ENCODE data around the gene PKIG. TPM values are rescaled to one million over a fixed set of nuclear protein-coding genes. Genes with fewer than 3 reads are reported as not detected.
"Not testable (repeated sequence)": the region's sequence is repeated elsewhere in the genome, so short reads cannot be mapped to it uniquely, and the experiment has no call there.

The PKIG gene
- total RNA-seq, 2 experiments from 2014 or later: 3.3 to 5.1 TPM

- ChIA-PET POLR2A (no interaction called here), CTCF (interaction anchor here (1.0 to 1.6 kb wide), 3 partner anchors 10 to 33 kb away, joined by 3 to 5 read pairs (median 4); no protein-coding TSS in a partner anchor)
- Mint-ChIP-seq H3K27ac (peak within 1 kb of the TSS; percentile 93), H3K4me1 (peaks cover 52% of the 10 kb centered on the region), H3K27me3 (no peaks in the 10 kb centered on the region), H3K4me3 (peak within 1 kb of the TSS; percentile 90), H3K9me3 (peaks cover 2% of the 10 kb centered on the region), H3K36me3 (ENCODE audit: low read depth) (peaks cover 42% of the 10 kb centered on the region)
- DNase-seq: peak; percentile 46
These were observed 69.5 kb downstream of the PKIG start, which contains the start of gene ADA for GRCh38 chr20:44651684-44652423. Gene ADA (minus strand): TSS chr20:44651699. CDS start chr20:44651607, 92 bp downstream.

- peaks cover 2% of the 10 kb centered on the region for H3K9me3 Mint-ChIP-seq
- POLR2A ChIA-PET: no interaction called here
- peaks cover 41% of the 10 kb centered on the region for H3K36me3 Mint-ChIP-seq (ENCODE audit: low read depth)
- DNase-seq: no peak
- H3K27me3 Mint-ChIP-seq: no peaks in the 10 kb centered on the region
- peak overlapping the region; percentile 62 for H3K4me3 Mint-ChIP-seq
- H3K27ac Mint-ChIP-seq: peak overlapping the region; percentile 83
- CTCF ChIA-PET: interaction anchor here (0.8 to 1.2 kb wide), 2 partner anchors 15 to 30 kb away, joined by 4 read pairs; no protein-coding TSS in a partner anchor
- peaks cover 36% of the 10 kb centered on the region for H3K4me1 Mint-ChIP-seq
These were observed 71.2 kb downstream of the PKIG start for GRCh38 chr20:44653546-44653945.

- Mint-ChIP-seq H3K36me3 (ENCODE audit: low read depth) (peaks cover 41% of the 10 kb centered on the region), H3K4me1 (peaks cover 30% of the 10 kb centered on the region), H3K27ac (peak overlapping the region; percentile 34)
- POLR2A ChIA-PET, DNase-seq, H3K4me3 Mint-ChIP-seq, H3K27me3 Mint-ChIP-seq, H3K9me3 Mint-ChIP-seq: not testable (repeated sequence)
- CTCF ChIA-PET: interaction anchor here (0.6 kb wide), 1 partner anchor 69 kb away, joined by 3 read pairs; no protein-coding TSS in a partner anchor
These were observed 71.8 kb downstream of the PKIG start for GRCh38 chr20:44654210-44654609.

GRCh38 chr20:44656448-44656847, 74.1 kb downstream of the PKIG start:
- peak overlapping the region; percentile 4 for H3K27ac Mint-ChIP-seq
- H3K4me1 Mint-ChIP-seq: peaks cover 18% of the 10 kb centered on the region
- peaks cover 44% of the 10 kb centered on the region for H3K36me3 Mint-ChIP-seq (ENCODE audit: low read depth)
- H3K4me3 Mint-ChIP-seq: no peak overlapping the region
- DNase-seq: no peak
- CTCF ChIA-PET: interaction anchor here (1.0 to 1.3 kb wide), 4 partner anchors 11 to 91 kb away, joined by 3 read pairs; no protein-coding TSS in a partner anchor
- H3K27me3 Mint-ChIP-seq: no peaks in the 10 kb centered on the region
- POLR2A ChIA-PET: interaction anchor here (0.6 kb wide), 1 partner anchor 12 kb away, joined by 4 read pairs; no protein-coding TSS in a partner anchor
- peaks cover 2% of the 10 kb centered on the region for H3K9me3 Mint-ChIP-seq

GRCh38 chr20:44657875-44658274, 75.5 kb downstream of the PKIG start:
- H3K36me3 Mint-ChIP-seq (ENCODE audit: low read depth): peaks cover 42% of the 10 kb centered on the region
- POLR2A ChIA-PET: no interaction called here
- H3K4me3 Mint-ChIP-seq: no peak overlapping the region
- peaks cover 17% of the 10 kb centered on the region for H3K4me1 Mint-ChIP-seq
- H3K27me3 Mint-ChIP-seq: no peaks in the 10 kb centered on the region
- no peak for DNase-seq
- peaks cover 2% of the 10 kb centered on the region for H3K9me3 Mint-ChIP-seq
- no peak overlapping the region for H3K27ac Mint-ChIP-seq
- CTCF ChIA-PET: no interaction called here

- H3K36me3 Mint-ChIP-seq (ENCODE audit: low read depth): peaks cover 42% of the 10 kb centered on the region
- H3K4me1 Mint-ChIP-seq: peaks cover 9% of the 10 kb centered on the region
- no peak overlapping the region for H3K4me3 Mint-ChIP-seq
- H3K27me3 Mint-ChIP-seq: no peaks in the 10 kb centered on the region
- ChIA-PET CTCF (interaction anchor here (0.6 kb wide), 1 partner anchor 63 kb away, joined by 6 read pairs; no protein-coding TSS in a partner anchor), POLR2A (no interaction called here)
- no peak overlapping the region for H3K27ac Mint-ChIP-seq
- DNase-seq: no peak
- peaks cover 2% of the 10 kb centered on the region for H3K9me3 Mint-ChIP-seq
These were observed 76.4 kb downstream of the PKIG start for GRCh38 chr20:44658810-44659209.

GRCh38 chr20:44659931-44660330, 77.6 kb downstream of the PKIG start:
- POLR2A ChIA-PET: no interaction called here
- peaks cover 39% of the 10 kb centered on the region for H3K36me3 Mint-ChIP-seq (ENCODE audit: low read depth)
- H3K27me3 Mint-ChIP-seq: no peaks in the 10 kb centered on the region
- H3K9me3 Mint-ChIP-seq: no peaks in the 10 kb centered on the region
- no peak overlapping the region for H3K27ac Mint-ChIP-seq
- H3K4me1 Mint-ChIP-seq: peaks cover 11% of the 10 kb centered on the region
- H3K4me3 Mint-ChIP-seq: no peak overlapping the region
- CTCF ChIA-PET: interaction anchor here (1.4 kb wide), 1 partner anchor 9 kb away, joined by 3 read pairs; no protein-coding TSS in a partner anchor
- DNase-seq: no peak

GRCh38 chr20:44660581-44660980, 78.2 kb downstream of the PKIG start:
- Mint-ChIP-seq H3K4me3 (no peak overlapping the region), H3K9me3 (no peaks in the 10 kb centered on the region), H3K27ac (peak overlapping the region; percentile 21), H3K36me3 (ENCODE audit: low read depth) (peaks cover 39% of the 10 kb centered on the region), H3K27me3 (no peaks in the 10 kb centered on the region), H3K4me1 (peaks cover 11% of the 10 kb centered on the region)
- ChIA-PET POLR2A (no interaction called here), CTCF (interaction anchor here (1.4 kb wide), 1 partner anchor 10 kb away, joined by 3 read pairs; no protein-coding TSS in a partner anchor)
- DNase-seq: no peak

GRCh38 chr20:44662261-44662660, 79.9 kb downstream of the PKIG start:
- ChIA-PET CTCF (interaction anchor here (1.5 kb wide), 1 partner anchor 21 kb away, joined by 5 read pairs; no protein-coding TSS in a partner anchor), POLR2A (no interaction called here)
- H3K36me3 Mint-ChIP-seq (ENCODE audit: low read depth): peaks cover 40% of the 10 kb centered on the region
- no peaks in the 10 kb centered on the region for H3K27me3 Mint-ChIP-seq
- H3K4me3 Mint-ChIP-seq: no peak overlapping the region
- peaks cover 13% of the 10 kb centered on the region for H3K4me1 Mint-ChIP-seq
- H3K27ac Mint-ChIP-seq: peak overlapping the region; percentile 16
- DNase-seq: no peak
- H3K9me3 Mint-ChIP-seq: no peaks in the 10 kb centered on the region

- Mint-ChIP-seq H3K4me3 (no peak overlapping the region), H3K9me3 (no peaks in the 10 kb centered on the region), H3K27me3 (no peaks in the 10 kb centered on the region), H3K4me1 (peaks cover 17% of the 10 kb centered on the region), H3K36me3 (ENCODE audit: low read depth) (peaks cover 24% of the 10 kb centered on the region), H3K27ac (no peak overlapping the region)
- ChIA-PET CTCF (interaction anchor here (0.6 to 1.5 kb wide), 2 partner anchors 54 to 460 kb away, joined by 3 read pairs; partner anchors contain the start of gene WFDC12), POLR2A (no interaction called here)
- DNase-seq: no peak
These were observed 81.8 kb downstream of the PKIG start for GRCh38 chr20:44664131-44664530.

- POLR2A ChIA-PET: no interaction called here
- peaks cover 14% of the 10 kb centered on the region for H3K36me3 Mint-ChIP-seq (ENCODE audit: low read depth)
- CTCF ChIA-PET: interaction anchor here (1.1 kb wide), 1 partner anchor 19 kb away, joined by 3 read pairs; no protein-coding TSS in a partner anchor
These were observed 83.7 kb downstream of the PKIG start for GRCh38 chr20:44666066-44666465.

More at GRCh38 chr20:44666066-44666465, 83.7 kb downstream of the PKIG start:
- H3K4me3 Mint-ChIP-seq: no peak overlapping the region
- H3K27me3 Mint-ChIP-seq: no peaks in the 10 kb centered on the region
- no peak overlapping the region for H3K27ac Mint-ChIP-seq
- no peaks in the 10 kb centered on the region for H3K9me3 Mint-ChIP-seq
- DNase-seq: no peak
- peaks cover 15% of the 10 kb centered on the region for H3K4me1 Mint-ChIP-seq

All from activated CD4-positive, alpha-beta T cell treated with anti-CD3 and anti-CD28 coated beads, Interleukin-2, amount 10 ng/mL, durations not matched to agents 7 days and 5 days (primary cell).